Right lobe of liver (tissue), 4 donors: ENCODE results near the gene GPR78.

Experiments used
- CTCF ChIP-seq, 4 donors: fragments of 200-600 bp in 3 of 4; fragments of 450-650 bp in 1 of 4; IDR thresholded peaks; one replicate each; pipeline versions ENCODE4 v1.5.1 to v1.8.0; 2016 to 2022; ENCODE audit warnings: antibody characterized with exemption in 4 of 4, mild to moderate bottlenecking in 2 of 4
- POLR2A ChIP-seq: fragments of 450-650 bp; IDR thresholded peaks from one replicate; pipeline ENCODE4 v1.6.1; 2017; ENCODE audit warnings: antibody characterized with exemption, mild to moderate bottlenecking
- donor health status: DM: no; HTN: no; CAD: no.
- donor health status: DM: no; HTN: no; CAD: no.
- donor health status: DM: no; HTN: yes; CAD: no.

- no peak for TF ChIP-seq CTCF (IDR thresholded peaks at IDR 0.05)
- TF ChIP-seq POLR2A = no peak
These were observed 35.3 kb upstream of the GPR78 start for GRCh38 chr4:8544741-8545438.
